ENCODE data around the gene HNRNPL.
A peak's percentile ranks its signal among the peaks of the same experiment; 100 is the strongest.

HNRNPL gene

DNA sequence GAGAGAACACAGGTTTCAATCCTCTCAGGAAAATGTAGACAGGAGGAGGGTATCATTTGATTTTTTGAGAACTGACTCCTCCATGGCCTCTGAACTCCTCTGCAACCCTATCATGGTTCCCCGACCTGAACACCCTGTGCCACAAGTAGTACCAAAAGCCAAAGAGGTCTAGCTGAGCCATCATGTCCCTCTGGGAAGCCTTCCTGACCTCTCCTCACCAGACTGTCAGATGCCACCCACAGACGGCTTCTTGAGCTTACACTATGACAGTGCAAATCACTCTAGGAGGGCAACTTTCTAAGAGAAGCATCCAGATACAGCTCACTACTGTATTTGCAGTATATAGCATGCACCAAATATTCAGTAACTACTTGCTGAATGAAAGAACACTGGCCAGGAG is 3.7 kb downstream of the HNRNPL start:
- Histone ChIP-seq H3F3A (ENCODE audit: low read depth) (no peaks in the 10 kb centered on the region), H3K9me2 (replicated peaks; ENCODE audit: low read depth, low read length) (no peaks in the 10 kb centered on the region), H3K79me2 (ENCODE audit: insufficient read depth, low read length) (peaks cover 85% of the 10 kb centered on the region), H3K36me3 (ENCODE audit: insufficient read depth, low read length) (peaks cover 72% of the 10 kb centered on the region), H2AFZ (ENCODE audit: low read length) (no peak overlapping the region), H3K4me2 (ENCODE audit: low read depth, low read length, poor library complexity, severe bottlenecking) (peak overlapping the region; percentile 82), H4K20me1 (ENCODE audit: insufficient read depth, low read length, poor library complexity, severe bottlenecking) (peaks cover 80% of the 10 kb centered on the region), H3K9ac (ENCODE audit: low read depth, low read length, poor library complexity, severe bottlenecking) (peak overlapping the region; percentile 26), H3K9me3 (ENCODE audit: insufficient read depth, low read depth, low read length) (no peaks in the 10 kb centered on the region), H3K4me3 (ENCODE audit: low read length, poor library complexity, severe bottlenecking) (peak overlapping the region; percentile 95), H3K4me1 (ENCODE audit: insufficient read depth, low read length, poor library complexity, severe bottlenecking) (peaks cover 67% of the 10 kb centered on the region), H3K27me3 (ENCODE audit: insufficient read depth, low read length, poor library complexity, severe bottlenecking) (peaks cover 4% of the 10 kb centered on the region)
- TF ChIP-seq EZH2phosphoT487 (IDR thresholded peaks at IDR 0.05; ENCODE audit: borderline replicate concordance) = no peak
- TF ChIP-seq, protein P1, sequence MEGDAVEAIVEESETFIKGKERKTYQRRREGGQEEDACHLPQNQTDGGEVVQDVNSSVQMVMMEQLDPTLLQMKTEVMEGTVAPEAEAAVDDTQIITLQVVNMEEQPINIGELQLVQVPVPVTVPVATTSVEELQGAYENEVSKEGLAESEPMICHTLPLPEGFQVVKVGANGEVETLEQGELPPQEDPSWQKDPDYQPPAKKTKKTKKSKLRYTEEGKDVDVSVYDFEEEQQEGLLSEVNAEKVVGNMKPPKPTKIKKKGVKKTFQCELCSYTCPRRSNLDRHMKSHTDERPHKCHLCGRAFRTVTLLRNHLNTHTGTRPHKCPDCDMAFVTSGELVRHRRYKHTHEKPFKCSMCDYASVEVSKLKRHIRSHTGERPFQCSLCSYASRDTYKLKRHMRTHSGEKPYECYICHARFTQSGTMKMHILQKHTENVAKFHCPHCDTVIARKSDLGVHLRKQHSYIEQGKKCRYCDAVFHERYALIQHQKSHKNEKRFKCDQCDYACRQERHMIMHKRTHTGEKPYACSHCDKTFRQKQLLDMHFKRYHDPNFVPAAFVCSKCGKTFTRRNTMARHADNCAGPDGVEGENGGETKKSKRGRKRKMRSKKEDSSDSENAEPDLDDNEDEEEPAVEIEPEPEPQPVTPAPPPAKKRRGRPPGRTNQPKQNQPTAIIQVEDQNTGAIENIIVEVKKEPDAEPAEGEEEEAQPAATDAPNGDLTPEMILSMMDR (conservative IDR thresholded peaks at IDR 0.05; ENCODE audit: low read length) = no peak

DNA sequence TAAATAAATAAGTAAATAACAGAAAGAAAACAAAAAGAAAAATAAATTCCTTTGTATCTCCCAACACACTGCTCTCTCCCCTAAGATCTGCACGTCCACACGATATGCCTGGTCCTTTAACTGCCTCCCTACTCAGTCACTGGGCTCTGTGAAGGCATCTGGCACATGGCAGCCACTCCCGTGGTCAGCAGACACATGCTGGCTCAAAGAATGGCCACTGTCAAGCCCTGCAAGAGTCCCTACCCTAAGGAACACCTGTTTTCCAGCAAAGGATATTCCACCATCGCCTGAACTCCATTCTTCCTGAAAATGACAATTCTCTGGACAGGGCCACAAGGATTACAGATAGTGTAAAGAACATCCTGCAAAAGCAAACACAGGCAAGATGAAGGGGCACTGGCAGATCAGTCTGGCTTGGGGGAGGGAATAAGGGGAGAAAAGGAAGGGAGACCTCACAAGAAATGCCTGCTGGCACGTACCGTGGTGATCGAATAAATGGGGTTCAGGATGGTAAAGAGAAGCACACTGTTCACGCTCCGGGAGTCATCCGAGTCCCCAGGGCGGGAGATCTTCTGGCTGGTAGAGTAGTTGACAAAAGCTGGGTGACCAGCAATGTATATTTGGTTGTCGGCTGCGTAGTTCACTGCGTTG is 4.3 kb downstream of the HNRNPL start:
- no peaks in the 10 kb centered on the region for H3F3A ChIP-seq (ENCODE audit: low read depth)
- peaks cover 78% of the 10 kb centered on the region for H3K36me3 ChIP-seq (ENCODE audit: insufficient read depth, low read length)
- peaks cover 86% of the 10 kb centered on the region for H4K20me1 ChIP-seq (ENCODE audit: insufficient read depth, low read length, poor library complexity, severe bottlenecking)
- H3K4me1 ChIP-seq (ENCODE audit: insufficient read depth, low read length, poor library complexity, severe bottlenecking) = peaks cover 62% of the 10 kb centered on the region
- no peaks in the 10 kb centered on the region for H3K9me2 ChIP-seq (replicated peaks; ENCODE audit: low read depth, low read length)
- H3K4me2 ChIP-seq (ENCODE audit: low read depth, low read length, poor library complexity, severe bottlenecking) = peak overlapping the region; percentile 82
- TF ChIP-seq EZH2phosphoT487 (IDR thresholded peaks at IDR 0.05; ENCODE audit: borderline replicate concordance) = no peak
- TF ChIP-seq, protein P1 (conservative IDR thresholded peaks at IDR 0.05; ENCODE audit: low read length) = no peak
- H3K9ac ChIP-seq (ENCODE audit: low read depth, low read length, poor library complexity, severe bottlenecking) = peak overlapping the region; percentile 26
- H3K4me3 ChIP-seq (ENCODE audit: low read length, poor library complexity, severe bottlenecking) = peak overlapping the region; percentile 95
- H2AFZ ChIP-seq (ENCODE audit: low read length) = no peak overlapping the region
- H3K9me3 ChIP-seq (ENCODE audit: insufficient read depth, low read depth, low read length) = no peaks in the 10 kb centered on the region
- peaks cover 4% of the 10 kb centered on the region for H3K27me3 ChIP-seq (ENCODE audit: insufficient read depth, low read length, poor library complexity, severe bottlenecking)
- H3K79me2 ChIP-seq (ENCODE audit: insufficient read depth, low read length) = peaks cover 87% of the 10 kb centered on the region

DNA sequence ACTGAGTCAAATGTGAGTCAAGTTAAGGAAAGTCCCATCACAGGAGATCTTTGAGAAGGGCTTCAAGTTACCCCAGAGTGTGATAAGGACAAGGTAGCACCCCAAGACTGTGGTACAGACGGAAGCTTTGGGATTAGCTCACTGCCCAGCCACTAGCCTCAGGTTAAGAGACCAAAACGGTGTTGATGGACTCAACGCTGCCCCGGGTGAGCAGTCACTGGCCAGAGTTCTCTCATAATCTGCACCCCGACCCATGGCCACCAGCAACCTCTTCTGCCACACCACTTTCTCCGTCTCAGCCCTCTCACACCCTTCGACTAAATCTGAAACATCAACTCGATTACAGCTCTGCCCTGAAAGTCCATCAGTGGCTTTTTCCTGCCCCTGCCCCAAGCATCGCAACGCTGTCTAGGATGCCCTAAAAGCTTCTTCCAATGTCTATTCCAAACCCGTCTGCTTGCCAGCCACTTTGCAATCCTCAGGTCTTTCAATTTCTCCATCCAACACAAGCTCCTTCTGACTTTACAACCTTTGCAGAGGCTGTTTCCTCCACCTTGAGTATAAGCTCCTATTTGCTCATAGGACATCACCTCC is 5.6 kb downstream of the HNRNPL start:
- no peaks in the 10 kb centered on the region for H3K27me3 ChIP-seq (ENCODE audit: insufficient read depth, low read length, poor library complexity, severe bottlenecking)
- H3K36me3 ChIP-seq (ENCODE audit: insufficient read depth, low read length) = peaks cover 91% of the 10 kb centered on the region
- peaks cover 62% of the 10 kb centered on the region for H3K4me1 ChIP-seq (ENCODE audit: insufficient read depth, low read length, poor library complexity, severe bottlenecking)
- H3K9me3 ChIP-seq (ENCODE audit: insufficient read depth, low read depth, low read length) = no peaks in the 10 kb centered on the region
- H3K9ac ChIP-seq (ENCODE audit: low read depth, low read length, poor library complexity, severe bottlenecking) = peak overlapping the region; percentile 30
- peak overlapping the region; percentile 15 for H3K4me3 ChIP-seq (ENCODE audit: low read length, poor library complexity, severe bottlenecking)
- TF ChIP-seq, protein P1 (conservative IDR thresholded peaks at IDR 0.05; ENCODE audit: low read length) = no peak
- TF ChIP-seq EZH2phosphoT487 (IDR thresholded peaks at IDR 0.05; ENCODE audit: borderline replicate concordance) = no peak
- no peaks in the 10 kb centered on the region for H3K9me2 ChIP-seq (replicated peaks; ENCODE audit: low read depth, low read length)
- no peak overlapping the region for H2AFZ ChIP-seq (ENCODE audit: low read length)
- peaks cover 99% of the 10 kb centered on the region for H3K79me2 ChIP-seq (ENCODE audit: insufficient read depth, low read length)
- peak overlapping the region; percentile 82 for H3K4me2 ChIP-seq (ENCODE audit: low read depth, low read length, poor library complexity, severe bottlenecking)
- no peaks in the 10 kb centered on the region for H3F3A ChIP-seq (ENCODE audit: low read depth)
- H4K20me1 ChIP-seq (ENCODE audit: insufficient read depth, low read length, poor library complexity, severe bottlenecking) = peaks cover 98% of the 10 kb centered on the region

Data from Loucy (cell line).